IPS-20b (cell line): ENCODE measurements around the gene SCN2B.

Source experiments
- H3K27ac ChIP-seq: one replicate; pipeline ENCODE4 v1.5.1; 2013; ENCODE audit warnings: low read length
- H3K27me3 ChIP-seq: 2 replicates; pipeline ENCODE4 v1.6.1; 2013; ENCODE audit warnings: mild to moderate bottlenecking, low read length, inconsistent platforms; ENCODE audit not compliant: insufficient read depth
- H3K36me3 ChIP-seq: 2 replicates; pipeline ENCODE4 v1.6.1; 2013; ENCODE audit warnings: low read depth, mild to moderate bottlenecking, inconsistent platforms, low read length, moderate library complexity; ENCODE audit not compliant: insufficient read depth
- H3K4me1 ChIP-seq: 2 replicates; pipeline ENCODE4 v1.6.1; 2013; ENCODE audit warnings: mild to moderate bottlenecking, control low read depth, inconsistent platforms, low read length, moderate library complexity; ENCODE audit not compliant: insufficient read depth
- H3K4me3 ChIP-seq: 2 replicates; pipeline ENCODE4 v1.5.1; 2013; ENCODE audit warnings: mild to moderate bottlenecking, low read length, inconsistent platforms
- H3K9ac ChIP-seq: 2 replicates; pipeline ENCODE4 v1.6.1; 2013; ENCODE audit warnings: low read depth, mild to moderate bottlenecking, inconsistent platforms, low read length, moderate library complexity
- H3K9me3 ChIP-seq: 2 replicates; pipeline ENCODE4 v1.6.1; 2013; ENCODE audit warnings: mild to moderate bottlenecking, low read depth, low read length, inconsistent platforms; ENCODE audit not compliant: insufficient read depth

SCN2B gene

GRCh38 chr11:118136801-118137200, 39.6 kb downstream of the SCN2B start:
- no peak overlapping the region for H3K9ac ChIP-seq
- no peaks in the 10 kb centered on the region for H3K36me3 ChIP-seq
- H3K27me3 ChIP-seq, result peaks cover 4% of the 10 kb centered on the region
- H3K9me3 ChIP-seq, result no peaks in the 10 kb centered on the region
- H3K27ac ChIP-seq, result no peak overlapping the region
- H3K4me1 ChIP-seq, result no peaks in the 10 kb centered on the region
- H3K4me3 ChIP-seq, result no peak overlapping the region

- Histone ChIP-seq H3K36me3 (no peaks in the 10 kb centered on the region), H3K4me1 (no peaks in the 10 kb centered on the region), H3K27ac (no peak overlapping the region)
Observed at GRCh38 chr11:118136341-118136740, 40.1 kb downstream of the SCN2B start.

GRCh38 chr11:118135796-118136165, 40.7 kb downstream of the SCN2B start:
- no peaks in the 10 kb centered on the region for H3K9me3 ChIP-seq
- H3K9ac ChIP-seq, result no peak overlapping the region
- H3K36me3 ChIP-seq, result no peaks in the 10 kb centered on the region
- no peak overlapping the region for H3K27ac ChIP-seq
- peaks cover 4% of the 10 kb centered on the region for H3K27me3 ChIP-seq
- no peaks in the 10 kb centered on the region for H3K4me1 ChIP-seq
- H3K4me3 ChIP-seq, result no peak overlapping the region

More at GRCh38 chr11:118136341-118136740, 40.1 kb downstream of the SCN2B start:
- no peak overlapping the region for H3K4me3 ChIP-seq
- H3K9me3 ChIP-seq, result no peaks in the 10 kb centered on the region
- H3K27me3 ChIP-seq, result peaks cover 4% of the 10 kb centered on the region
- H3K9ac ChIP-seq, result no peak overlapping the region

GRCh38 chr11:118135051-118135795, 41.2 kb downstream of the SCN2B start:
- Histone ChIP-seq H3K27me3 (peaks cover 4% of the 10 kb centered on the region), H3K4me3 (no peak overlapping the region), H3K36me3 (no peaks in the 10 kb centered on the region), H3K9ac (no peak overlapping the region), H3K9me3 (no peaks in the 10 kb centered on the region), H3K4me1 (no peaks in the 10 kb centered on the region), H3K27ac (no peak overlapping the region)

DNA sequence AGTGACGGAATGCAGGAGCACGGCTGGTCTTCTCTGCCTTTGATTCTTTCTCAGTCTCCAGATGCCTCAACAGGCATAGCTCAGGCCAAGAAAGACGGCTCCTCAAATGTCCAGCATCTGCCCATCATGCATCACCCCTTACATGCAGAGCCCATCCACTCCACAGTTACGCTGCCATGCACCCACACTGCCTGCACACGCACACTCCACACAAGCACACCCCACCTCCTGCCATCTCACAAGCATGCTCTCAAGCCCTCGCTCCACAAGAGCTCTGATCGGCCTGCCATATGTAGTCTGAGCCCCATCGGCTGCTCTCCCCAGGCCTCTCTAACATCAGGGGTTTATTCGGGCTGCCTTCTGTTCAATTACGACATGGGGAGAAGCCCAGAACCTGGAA, 42.6 kb downstream of the SCN2B start:
- Histone ChIP-seq H3K9me3 (no peaks in the 10 kb centered on the region), H3K9ac (no peak overlapping the region), H3K4me1 (no peaks in the 10 kb centered on the region), H3K4me3 (no peak overlapping the region), H3K36me3 (no peaks in the 10 kb centered on the region), H3K27ac (no peak overlapping the region), H3K27me3 (peaks cover 4% of the 10 kb centered on the region; the same call in 1 of the 2 replicates)

DNA sequence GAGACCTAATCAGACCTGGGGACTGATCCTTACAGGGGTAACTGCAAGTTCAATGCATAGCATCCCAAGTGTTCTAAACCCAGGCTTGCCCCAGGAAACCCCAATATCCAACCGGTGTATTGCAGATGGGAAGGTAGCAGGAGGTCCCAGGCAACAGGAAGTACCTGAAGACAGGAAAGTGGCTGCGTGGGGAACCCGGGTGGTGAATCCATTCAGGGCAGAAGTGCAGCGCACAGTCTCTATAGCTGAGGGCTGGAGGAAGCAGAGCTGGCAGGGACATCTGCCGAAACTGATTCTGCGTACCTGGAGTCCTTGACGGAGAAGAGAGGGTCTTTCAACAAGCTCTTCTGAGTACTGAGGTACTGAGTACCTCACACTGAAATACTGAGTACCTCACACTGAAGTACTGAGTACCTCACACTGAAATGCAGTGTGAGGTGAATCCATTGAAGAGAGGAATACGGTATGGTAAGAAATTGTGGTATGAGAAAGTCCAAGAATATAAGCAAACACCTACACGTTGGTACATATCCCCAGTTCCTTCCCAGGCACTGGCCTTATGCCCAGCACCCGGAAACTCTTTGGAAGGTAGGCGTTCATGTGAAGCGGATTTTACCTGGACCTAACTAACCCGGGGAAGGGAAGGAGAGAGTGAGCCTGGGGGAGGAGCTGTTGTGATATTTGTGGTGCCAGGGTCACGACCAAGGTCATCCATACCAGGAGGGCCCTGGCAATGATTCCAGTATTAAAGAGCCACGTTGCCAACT, 43.9 kb downstream of the SCN2B start:
- no peaks in the 10 kb centered on the region for H3K36me3 ChIP-seq
- no peak overlapping the region for H3K27ac ChIP-seq
- no peak overlapping the region for H3K9ac ChIP-seq
- H3K4me3 ChIP-seq, result no peak overlapping the region
- H3K27me3 ChIP-seq, result no peaks in the 10 kb centered on the region; the same call in 1 of the 2 replicates
- H3K4me1 ChIP-seq, result no peaks in the 10 kb centered on the region
- no peaks in the 10 kb centered on the region for H3K9me3 ChIP-seq

DNA sequence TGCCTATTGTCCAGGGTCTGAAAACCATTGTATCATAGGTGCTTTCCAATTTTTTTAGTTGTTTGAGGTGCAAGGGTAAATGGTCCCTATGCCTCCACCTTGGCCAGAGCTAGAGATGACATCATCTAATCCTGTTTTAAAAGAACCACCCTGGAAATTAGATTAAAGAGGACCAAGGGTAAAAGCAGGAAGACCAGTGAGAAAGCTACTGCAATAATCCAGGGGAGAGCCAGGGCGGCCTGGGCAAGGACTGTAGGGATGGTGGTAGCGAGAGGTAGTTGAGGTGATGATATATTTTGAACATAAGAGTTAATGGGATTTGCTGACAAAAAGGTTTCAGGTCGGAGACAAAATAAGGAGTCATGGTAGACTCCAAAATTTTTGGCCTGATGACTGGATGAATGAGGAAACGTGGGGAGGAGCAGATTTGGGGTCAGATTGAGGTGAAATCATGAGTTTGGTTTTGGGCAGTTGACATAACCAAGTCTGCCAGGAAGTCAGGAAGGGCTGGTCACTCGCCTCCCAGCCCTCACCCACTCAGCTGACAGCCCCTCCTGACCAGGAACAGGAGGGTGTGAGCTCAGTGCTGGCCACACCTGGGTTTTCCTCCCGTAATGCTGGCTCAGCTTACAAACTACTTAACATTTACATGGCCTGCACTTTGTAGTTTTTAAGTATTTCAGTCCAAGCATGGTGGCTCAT, 46.8 kb downstream of the SCN2B start:
- Histone ChIP-seq H3K9me3 (no peaks in the 10 kb centered on the region), H3K36me3 (no peaks in the 10 kb centered on the region), H3K4me1 (no peaks in the 10 kb centered on the region), H3K9ac (no peak overlapping the region), H3K27me3 (no peaks in the 10 kb centered on the region), H3K27ac (no peak overlapping the region), H3K4me3 (no peak overlapping the region)

GRCh38 chr11:118128721-118129470, 47.5 kb downstream of the SCN2B start:
- Histone ChIP-seq H3K27ac (no peak overlapping the region), H3K4me1 (no peaks in the 10 kb centered on the region)

GRCh38 chr11:118128310-118128709, 48.1 kb downstream of the SCN2B start:
- Histone ChIP-seq H3K9ac (no peak overlapping the region), H3K4me3 (no peak overlapping the region), H3K36me3 (no peaks in the 10 kb centered on the region), H3K9me3 (no peaks in the 10 kb centered on the region), H3K27me3 (no peaks in the 10 kb centered on the region), H3K4me1 (no peaks in the 10 kb centered on the region), H3K27ac (no peak overlapping the region)

More at GRCh38 chr11:118128721-118129470, 47.5 kb downstream of the SCN2B start:
- H3K27me3 ChIP-seq, result no peaks in the 10 kb centered on the region
- H3K4me3 ChIP-seq, result no peak overlapping the region
- H3K36me3 ChIP-seq, result no peaks in the 10 kb centered on the region
- H3K9ac ChIP-seq, result no peak overlapping the region
- H3K9me3 ChIP-seq, result no peaks in the 10 kb centered on the region

GRCh38 chr11:118126082-118126838, 50.2 kb downstream of the SCN2B start:
- Histone ChIP-seq H3K27ac (no peak overlapping the region), H3K9me3 (no peaks in the 10 kb centered on the region), H3K36me3 (no peaks in the 10 kb centered on the region), H3K4me1 (no peaks in the 10 kb centered on the region), H3K4me3 (no peak overlapping the region), H3K9ac (no peak overlapping the region), H3K27me3 (no peaks in the 10 kb centered on the region)
